NT2/D1 (cell line): ENCODE data around the gene EEFSEC.

Source experiments
- SUZ12 ChIP-seq: IDR thresholded peaks from 2 replicates; pipeline ENCODE4 v1.6.1; 2011; ENCODE audit not compliant: insufficient read length, insufficient read depth; ENCODE audit errors: extremely low read depth
- YY1 ChIP-seq: IDR thresholded peaks from 2 replicates; pipeline ENCODE4 v1.6.1; 2011; ENCODE audit not compliant: insufficient read length, insufficient read depth
- ZNF274 ChIP-seq: IDR thresholded peaks from 2 replicates; pipeline ENCODE4 v1.6.1; 2011; ENCODE audit warnings: mild to moderate bottlenecking, low read depth, low read length

- TF ChIP-seq SUZ12 (no peak), ZNF274 (no peak), YY1 (no peak)
These were observed 137.2 kb downstream of the EEFSEC start for GRCh38 chr3:128290484-128290883.
